Measurements from ENCODE around the gene ZNF48.

GRCh38 chr16:30358990-30359870 lies 36.0 kb upstream of the ZNF48 start:
- TF ChIP-seq REST (IDR thresholded peaks at IDR 0.05; ENCODE audit: insufficient read depth in 1 of 2, low read depth in 2 of 2, low read length in 2 of 2) (no peak), POLR2AphosphoS5 (IDR thresholded peaks at IDR 0.05; ENCODE audit: low read depth, low read length) (no peak), TAF1 (IDR thresholded peaks at IDR 0.05; ENCODE audit: borderline replicate concordance, insufficient read depth, low read length) (no peak)

Measured in PFSK-1 (cell line).